Measurements from ENCODE around the gene STK40. TPM values are rescaled to one million over a fixed set of nuclear protein-coding genes. Genes with fewer than 3 reads are reported as not detected.

Gene STK40
- total and polyA plus RNA-seq, 2 experiments from 2014 or later = 8.1 to 20.2 TPM

DNA sequence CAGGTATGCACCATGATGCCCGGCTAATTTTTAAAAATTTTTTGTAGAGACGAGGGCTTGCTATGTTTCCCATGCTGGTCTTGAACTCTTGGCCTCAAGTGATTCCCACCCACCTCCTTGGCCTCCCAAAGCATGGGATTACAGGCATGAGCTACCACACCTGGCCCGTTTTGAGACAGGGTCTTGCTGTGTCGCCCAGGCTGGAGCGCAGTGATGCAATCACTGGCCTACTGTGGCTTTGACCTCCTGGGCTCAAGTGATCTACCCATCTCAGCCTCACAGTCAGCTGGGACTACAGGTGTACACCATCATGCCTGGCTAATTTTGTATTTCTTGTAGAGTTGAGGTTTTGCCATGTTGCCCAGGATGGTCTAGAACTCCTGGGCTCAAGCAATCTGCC is 87.1 kb downstream of the STK40 start:
- DNase-seq (ENCODE audit: low spot score) (no peak), ATAC-seq (no peak)
- no peak for TF ChIP-seq EZH2 (IDR thresholded peaks at IDR 0.05; ENCODE audit: low read depth, unreplicated experiment)
- TF ChIP-seq ETS1 (IDR thresholded peaks at IDR 0.05) = no peak
- no peak for TF ChIP-seq NANOG (IDR thresholded peaks at IDR 0.05; ENCODE audit: borderline replicate concordance)
- TF ChIP-seq ZNF114 (CRISPR knock-in tag; IDR thresholded peaks at IDR 0.05) = no peak
- TF ChIP-seq CREB1 (CRISPR knock-in tag; IDR thresholded peaks at IDR 0.05; ENCODE audit: low read depth) = no peak
- H2AFZ ChIP-seq = no peak overlapping the region
- Mint-ChIP-seq H3K9me3 (no peaks in the 10 kb centered on the region), H3K27ac (no peak overlapping the region), H3K4me3 (no peak overlapping the region), H3K4me1 (no peaks in the 10 kb centered on the region; the same call in 2 of the 3 replicates), H3K36me3 (ENCODE audit: low read depth) (peaks cover 89% of the 10 kb centered on the region), H3K27me3 (ENCODE audit: insufficient read depth, low read depth, poor library complexity) (peaks cover 11% of the 10 kb centered on the region)
- H3K4me2 ChIP-seq = no peak overlapping the region
- no peaks in the 10 kb centered on the region for H3K9me2 ChIP-seq (ENCODE audit: insufficient read depth)
- H3K27ac ChIP-seq (ENCODE audit: low read depth) = no peak overlapping the region
- H3K4me1 ChIP-seq (ENCODE audit: insufficient read depth) = no peaks in the 10 kb centered on the region
- H3K4me3 ChIP-seq = no peak overlapping the region
- H3K27me3 ChIP-seq (ENCODE audit: insufficient read depth) = no peaks in the 10 kb centered on the region
- peaks cover 58% of the 10 kb centered on the region for H3K36me3 ChIP-seq (ENCODE audit: insufficient read depth)
- peaks cover 15% of the 10 kb centered on the region; the same call in 1 of the 2 replicates for H4K20me1 ChIP-seq (replicated peaks; ENCODE audit: insufficient read depth)
- peaks cover 5% of the 10 kb centered on the region; the same call in 1 of the 2 replicates for H3F3A ChIP-seq (replicated peaks; ENCODE audit: low read depth)
- 0 out of 2 replicates have a peak, but pooled peaks cover 4% of the 10 kb centered on the region for H3K79me2 ChIP-seq (replicated peaks; ENCODE audit: insufficient read depth)

- H3K4me3 ChIP-seq = no peak overlapping the region
- H4K20me1 ChIP-seq (replicated peaks; ENCODE audit: insufficient read depth) = peaks cover 15% of the 10 kb centered on the region; the same call in 1 of the 2 replicates
- no peaks in the 10 kb centered on the region for H3K9me3 Mint-ChIP-seq
- H3K4me1 ChIP-seq (ENCODE audit: insufficient read depth) = no peaks in the 10 kb centered on the region
- H3K4me1 Mint-ChIP-seq = no peaks in the 10 kb centered on the region; the same call in 2 of the 3 replicates
- no peaks in the 10 kb centered on the region for H3K27me3 ChIP-seq (ENCODE audit: insufficient read depth)
- H2AFZ ChIP-seq = no peak overlapping the region
- no peak overlapping the region for H3K4me2 ChIP-seq
- ATAC-seq = no peak
- no peak overlapping the region for H3K27ac Mint-ChIP-seq
- peaks cover 65% of the 10 kb centered on the region for H3K36me3 ChIP-seq (ENCODE audit: insufficient read depth)
- peaks cover 5% of the 10 kb centered on the region; the same call in 1 of the 2 replicates for H3F3A ChIP-seq (replicated peaks; ENCODE audit: low read depth)
- 0 out of 2 replicates have a peak, but pooled peaks cover 4% of the 10 kb centered on the region for H3K79me2 ChIP-seq (replicated peaks; ENCODE audit: insufficient read depth)
- H3K9me2 ChIP-seq (ENCODE audit: insufficient read depth) = no peaks in the 10 kb centered on the region
- peaks cover 11% of the 10 kb centered on the region for H3K27me3 Mint-ChIP-seq (ENCODE audit: insufficient read depth, low read depth, poor library complexity)
- H3K36me3 Mint-ChIP-seq (ENCODE audit: low read depth) = peaks cover 90% of the 10 kb centered on the region
- no peak for DNase-seq (ENCODE audit: low spot score)
- no peak overlapping the region for H3K27ac ChIP-seq (ENCODE audit: low read depth)
- no peak overlapping the region for H3K4me3 Mint-ChIP-seq
- TF ChIP-seq CREB1 (CRISPR knock-in tag; IDR thresholded peaks at IDR 0.05; ENCODE audit: low read depth) (no peak), POLR2AphosphoS5 (IDR thresholded peaks at IDR 0.05; ENCODE audit: low read depth) (no peak), JUNB (IDR thresholded peaks at IDR 0.05; ENCODE audit: unreplicated experiment) (no peak), ZNF114 (CRISPR knock-in tag; IDR thresholded peaks at IDR 0.05) (no peak), ETS1 (IDR thresholded peaks at IDR 0.05) (no peak), ZNF331 (CRISPR knock-in tag; IDR thresholded peaks at IDR 0.05; ENCODE audit: low read depth) (no peak), NANOG (IDR thresholded peaks at IDR 0.05; ENCODE audit: borderline replicate concordance) (no peak), CTCF (conservative IDR thresholded peaks at IDR 0.05; ENCODE audit: low read depth in 2 of 2) (no peak)
- TF ChIP-seq, protein P1, sequence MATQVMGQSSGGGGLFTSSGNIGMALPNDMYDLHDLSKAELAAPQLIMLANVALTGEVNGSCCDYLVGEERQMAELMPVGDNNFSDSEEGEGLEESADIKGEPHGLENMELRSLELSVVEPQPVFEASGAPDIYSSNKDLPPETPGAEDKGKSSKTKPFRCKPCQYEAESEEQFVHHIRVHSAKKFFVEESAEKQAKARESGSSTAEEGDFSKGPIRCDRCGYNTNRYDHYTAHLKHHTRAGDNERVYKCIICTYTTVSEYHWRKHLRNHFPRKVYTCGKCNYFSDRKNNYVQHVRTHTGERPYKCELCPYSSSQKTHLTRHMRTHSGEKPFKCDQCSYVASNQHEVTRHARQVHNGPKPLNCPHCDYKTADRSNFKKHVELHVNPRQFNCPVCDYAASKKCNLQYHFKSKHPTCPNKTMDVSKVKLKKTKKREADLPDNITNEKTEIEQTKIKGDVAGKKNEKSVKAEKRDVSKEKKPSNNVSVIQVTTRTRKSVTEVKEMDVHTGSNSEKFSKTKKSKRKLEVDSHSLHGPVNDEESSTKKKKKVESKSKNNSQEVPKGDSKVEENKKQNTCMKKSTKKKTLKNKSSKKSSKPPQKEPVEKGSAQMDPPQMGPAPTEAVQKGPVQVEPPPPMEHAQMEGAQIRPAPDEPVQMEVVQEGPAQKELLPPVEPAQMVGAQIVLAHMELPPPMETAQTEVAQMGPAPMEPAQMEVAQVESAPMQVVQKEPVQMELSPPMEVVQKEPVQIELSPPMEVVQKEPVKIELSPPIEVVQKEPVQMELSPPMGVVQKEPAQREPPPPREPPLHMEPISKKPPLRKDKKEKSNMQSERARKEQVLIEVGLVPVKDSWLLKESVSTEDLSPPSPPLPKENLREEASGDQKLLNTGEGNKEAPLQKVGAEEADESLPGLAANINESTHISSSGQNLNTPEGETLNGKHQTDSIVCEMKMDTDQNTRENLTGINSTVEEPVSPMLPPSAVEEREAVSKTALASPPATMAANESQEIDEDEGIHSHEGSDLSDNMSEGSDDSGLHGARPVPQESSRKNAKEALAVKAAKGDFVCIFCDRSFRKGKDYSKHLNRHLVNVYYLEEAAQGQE (IDR thresholded peaks at IDR 0.05; ENCODE audit: unreplicated experiment) = no peak
These were observed 88.7 kb downstream of the STK40 start for GRCh38 chr1:36297062-36297461.
